ENCODE results near the gene GZF1. TPM values are rescaled to one million over a fixed set of nuclear protein-coding genes. Genes with fewer than 3 reads are reported as not detected.

Gene GZF1
- total and polyA plus RNA-seq, 7 experiments from 2014 or later = 1.4 to 44.0 (median 14.9) TPM

DNA sequence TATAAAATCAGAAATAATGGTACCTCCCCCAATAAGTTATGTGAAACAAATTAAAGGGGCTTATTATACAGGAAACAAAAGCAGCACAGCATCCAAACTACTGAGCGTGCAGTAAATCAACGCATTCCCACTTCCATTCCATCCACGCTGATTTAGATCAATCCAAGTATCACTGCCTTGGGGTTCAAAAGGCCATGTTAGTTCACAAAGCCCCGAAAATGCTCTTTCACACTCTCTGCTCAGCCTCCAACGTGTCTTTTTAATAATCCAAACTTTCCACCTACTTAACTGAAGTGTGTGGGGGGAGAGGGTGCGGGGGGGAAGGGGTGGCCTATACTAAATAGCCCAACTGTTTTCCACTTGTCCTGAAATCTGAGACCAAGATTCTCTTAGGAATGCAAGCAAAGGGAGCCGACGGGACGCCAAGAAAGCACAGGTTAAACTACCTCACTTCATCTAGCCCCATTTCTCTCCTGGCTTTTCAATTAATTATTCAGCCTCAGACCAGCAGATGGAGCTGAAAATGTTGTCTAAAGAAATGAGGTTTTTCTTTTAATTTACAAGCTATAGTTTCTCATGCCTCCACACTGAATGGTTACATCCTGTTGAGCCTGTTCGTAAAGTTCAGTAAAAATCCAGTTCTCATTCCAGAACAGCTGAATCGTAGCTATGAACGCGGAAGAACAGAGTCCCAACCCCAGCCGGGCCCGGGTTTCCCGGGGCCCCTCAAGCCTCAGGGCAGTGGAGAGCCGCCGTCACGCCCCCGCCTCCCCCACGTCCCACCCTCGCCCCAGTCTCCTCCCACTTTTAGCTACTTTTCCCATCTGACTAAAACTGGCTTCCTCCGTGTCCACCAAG is 12.4 kb upstream of the GZF1 start:
- H3K27me3 Mint-ChIP-seq = peaks cover 0 to 2% (median 0%) of the 10 kb centered on the region in 5 donors
- peaks cover 19 to 20% of the 10 kb centered on the region in 2 donors for H3K4me1 ChIP-seq (ENCODE audit: control insufficient read depth in 2 of 2, insufficient read depth in 2 of 2, low read length in 2 of 2)
- ATAC-seq = peak; percentile 63
- no peaks in the 10 kb centered on the region for H3K27me3 ChIP-seq (ENCODE audit: control insufficient read depth in 2 of 2, insufficient read depth in 2 of 2, low read length in 2 of 2)
- H3K36me3 Mint-ChIP-seq = peaks cover 0 to 7% (median 0%) of the 10 kb centered on the region in 5 donors
- intact Hi-C loops (cut with micrococcal nuclease) = loop anchor here (1.0 to 10.0 kb wide), 13 partner anchors 9 to 1845 kb away; partner anchors contain the start of genes GZF1 (in 2 of the 2), NAPB (in 2 of the 2), APMAP (in 1 of the 2) and ENTPD6 (in 1 of the 2)
- H3K4me3 Mint-ChIP-seq = peak overlapping the region; percentile 84 to 100 (median 98)
- ChIA-PET POLR2A (interaction anchor here (0.5 to 3.0 kb wide), 10 partner anchors 10 to 1708 kb away, joined by 3 to 88 read pairs (median 4); partner anchors contain the start of genes GZF1 and NAPB), CTCF (interaction anchor here (1.0 to 3.0 kb wide), 6 partner anchors 9 to 257 kb away, joined by 3 to 22 read pairs (median 6); partner anchors contain the start of genes GZF1 and NAPB)
- peak in 5 of 9 donors; percentile 79 to 86 (median 84) for DNase-seq
- peaks cover 0 to 15% (median 0%) of the 10 kb centered on the region in 3 experiments for H3K36me3 ChIP-seq (ENCODE audit: control insufficient read depth in 2 of 3, insufficient read depth in 3 of 3, low read length in 3 of 3)
- peak overlapping the region; percentile 99 for H3K4me3 ChIP-seq (ENCODE audit: low read length)
- no peaks in the 10 kb centered on the region for H3K9me3 Mint-ChIP-seq
- H3K27ac ChIP-seq (ENCODE audit: low read depth, low read length) = peak overlapping the region; percentile 99
- H3K9me3 ChIP-seq (ENCODE audit: control insufficient read depth in 2 of 3, low read length in 3 of 3) = no peaks in the 10 kb centered on the region
- H3K27ac Mint-ChIP-seq = peak overlapping the region; percentile 98 to 100 (median 100)
- peaks cover 12 to 34% (median 26%) of the 10 kb centered on the region in 7 donors for H3K4me1 Mint-ChIP-seq

GRCh38 chr20:23350196-23350903 is 11.6 kb upstream of the GZF1 start, which contains the start of gene NXT1:
NXT1 (plus strand) TSS chr20:23350791; CDS start chr20:23354042, 3,251 bp downstream.
- peak within 1 kb of the TSS; percentile 84 to 100 (median 98) for H3K4me3 Mint-ChIP-seq
- no peaks in the 10 kb centered on the region for H3K9me3 Mint-ChIP-seq
- ChIA-PET POLR2A (interaction anchor here (0.5 to 3.0 kb wide), 11 partner anchors 9 to 1707 kb away, joined by 3 to 88 read pairs (median 3); partner anchors contain the start of genes GZF1 and NAPB), CTCF (interaction anchor here (1.0 to 3.0 kb wide), 6 partner anchors 8 to 257 kb away, joined by 3 to 22 read pairs (median 6); partner anchors contain the start of genes GZF1 and NAPB)
- Histone ChIP-seq H3K36me3 (ENCODE audit: control insufficient read depth in 2 of 3, insufficient read depth in 3 of 3, low read length in 3 of 3) (peaks cover 0 to 20% (median 0%) of the 10 kb centered on the region in 3 experiments), H3K4me1 (ENCODE audit: control insufficient read depth in 2 of 2, insufficient read depth in 2 of 2, low read length in 2 of 2) (peaks cover 19 to 20% of the 10 kb centered on the region in 2 donors), H3K27ac (ENCODE audit: low read depth, low read length) (peak within 1 kb of the TSS; percentile 99), H3K9me3 (ENCODE audit: control insufficient read depth in 2 of 3, low read length in 3 of 3) (no peaks in the 10 kb centered on the region), H3K27me3 (ENCODE audit: control insufficient read depth in 2 of 2, insufficient read depth in 2 of 2, low read length in 2 of 2) (no peaks in the 10 kb centered on the region), H3K4me3 (ENCODE audit: low read length) (peak within 1 kb of the TSS; percentile 99)
- peaks cover 12 to 36% (median 26%) of the 10 kb centered on the region in 7 donors for H3K4me1 Mint-ChIP-seq
- peak; percentile 92 to 98 (median 95) for DNase-seq
- intact Hi-C loops (cut with micrococcal nuclease) = loop anchor here (1.0 to 10.0 kb wide), 9 partner anchors 8 to 1844 kb away; partner anchors contain the start of genes NAPB (in 2 of the 2), APMAP (in 1 of the 2), ENTPD6 (in 1 of the 2) and GZF1 (in 1 of the 2)
- H3K27ac Mint-ChIP-seq = peak within 1 kb of the TSS; percentile 98 to 100 (median 100)
- peak; percentile 91 for ATAC-seq
- peaks cover 0 to 2% (median 0%) of the 10 kb centered on the region in 5 donors for H3K27me3 Mint-ChIP-seq
- peaks cover 0 to 10% (median 0%) of the 10 kb centered on the region in 5 donors for H3K36me3 Mint-ChIP-seq

GRCh38 chr20:23350904-23351838 is 10.8 kb upstream of the GZF1 start:
- ATAC-seq (peak; percentile 36), DNase-seq (peak; percentile 26 to 76 (median 52))
- H3K27ac ChIP-seq (ENCODE audit: low read depth, low read length) = peak overlapping the region; percentile 99
- H3K4me1 ChIP-seq (ENCODE audit: control insufficient read depth in 2 of 2, insufficient read depth in 2 of 2, low read length in 2 of 2) = peaks cover 19 to 20% of the 10 kb centered on the region in 2 donors
- H3K36me3 Mint-ChIP-seq = peaks cover 0 to 10% (median 0%) of the 10 kb centered on the region in 5 donors
- H3K9me3 ChIP-seq (ENCODE audit: control insufficient read depth in 2 of 3, low read length in 3 of 3) = no peaks in the 10 kb centered on the region
- intact Hi-C loops (cut with micrococcal nuclease) = loop anchor here (1.0 to 10.0 kb wide), 9 partner anchors 7 to 1844 kb away; partner anchors contain the start of genes NAPB (in 2 of the 2), APMAP (in 1 of the 2), ENTPD6 (in 1 of the 2) and GZF1 (in 1 of the 2)
- no peaks in the 10 kb centered on the region for H3K9me3 Mint-ChIP-seq
- H3K27ac Mint-ChIP-seq = peak overlapping the region; percentile 62 to 100 (median 98)
- H3K27me3 ChIP-seq (ENCODE audit: control insufficient read depth in 2 of 2, insufficient read depth in 2 of 2, low read length in 2 of 2) = no peaks in the 10 kb centered on the region
- peaks cover 0 to 2% (median 0%) of the 10 kb centered on the region in 5 donors for H3K27me3 Mint-ChIP-seq
- peaks cover 0 to 20% (median 0%) of the 10 kb centered on the region in 3 experiments for H3K36me3 ChIP-seq (ENCODE audit: control insufficient read depth in 2 of 3, insufficient read depth in 3 of 3, low read length in 3 of 3)
- H3K4me3 Mint-ChIP-seq = peak overlapping the region; percentile 84 to 100 (median 98)
- ChIA-PET POLR2A (interaction anchor here (0.6 to 3.0 kb wide), 6 partner anchors 8 to 1706 kb away, joined by 3 to 88 read pairs (median 9); partner anchors contain the start of genes GZF1 and NAPB), CTCF (interaction anchor here (1.3 to 3.0 kb wide), 3 partner anchors 7 to 70 kb away, joined by 4 to 22 read pairs (median 12); partner anchors contain the start of gene NAPB)
- peaks cover 12 to 38% (median 29%) of the 10 kb centered on the region in 7 donors for H3K4me1 Mint-ChIP-seq
- peak overlapping the region; percentile 99 for H3K4me3 ChIP-seq (ENCODE audit: low read length)

DNA sequence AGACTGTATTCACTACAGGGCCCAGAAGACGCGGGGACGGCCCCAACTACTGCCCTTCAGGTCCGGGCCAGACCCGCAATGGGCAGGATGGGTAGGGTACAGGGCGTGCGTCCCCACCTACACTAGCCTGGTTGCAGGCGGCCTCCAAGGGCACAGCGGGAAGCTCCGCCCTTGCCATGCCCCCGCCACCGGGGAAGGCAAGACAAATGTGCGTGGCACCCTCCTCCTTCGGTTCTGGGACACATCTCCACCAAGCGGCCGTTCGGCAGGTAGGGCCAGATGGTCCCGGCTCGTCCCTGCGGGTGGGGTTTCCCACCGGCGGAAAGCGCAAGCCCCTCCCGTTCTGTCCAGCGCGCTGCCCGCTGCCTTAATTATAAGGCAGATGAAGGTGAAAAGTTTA is 5.8 kb upstream of the GZF1 start:
- CTCF ChIA-PET = no interaction called here
- POLR2A ChIA-PET = interaction anchor here (1.3 kb wide), 1 partner anchor 66 kb away, joined by 4 read pairs; the partner anchor contains the start of gene NAPB

More for the DNA sequence above, 5.8 kb upstream of the GZF1 start:
- H3K4me1 ChIP-seq (ENCODE audit: control insufficient read depth in 2 of 2, insufficient read depth in 2 of 2, low read length in 2 of 2) = peaks cover 25 to 28% of the 10 kb centered on the region in 2 donors
- DNase-seq (no peak), ATAC-seq (no peak)
- Mint-ChIP-seq H3K27ac (peak overlapping the region in 3 of 9 donors; percentile 51 to 98 (median 75)), H3K36me3 (peaks cover 0 to 10% (median 0%) of the 10 kb centered on the region in 5 donors), H3K9me3 (peaks cover 0 to 4% (median 0%) of the 10 kb centered on the region in 11 donors), H3K27me3 (peaks cover 0 to 2% (median 0%) of the 10 kb centered on the region in 5 donors), H3K4me1 (peaks cover 24 to 47% (median 40%) of the 10 kb centered on the region in 7 donors), H3K4me3 (peak overlapping the region in 3 of 10 donors; percentile 2 to 94 (median 35))
- H3K27ac ChIP-seq (ENCODE audit: low read depth, low read length) = no peak overlapping the region
- no peak overlapping the region for H3K4me3 ChIP-seq (ENCODE audit: low read length)
- no peaks in the 10 kb centered on the region for H3K27me3 ChIP-seq (ENCODE audit: control insufficient read depth in 2 of 2, insufficient read depth in 2 of 2, low read length in 2 of 2)
- H3K36me3 ChIP-seq (ENCODE audit: control insufficient read depth in 2 of 3, insufficient read depth in 3 of 3, low read length in 3 of 3) = peaks cover 0 to 10% (median 0%) of the 10 kb centered on the region in 3 experiments
- intact Hi-C loops (cut with micrococcal nuclease) = loop anchor here (10.0 kb wide), 1 partner anchor 669 kb away; no protein-coding TSS in a partner anchor
- no peaks in the 10 kb centered on the region for H3K9me3 ChIP-seq (ENCODE audit: control insufficient read depth in 2 of 3, low read length in 3 of 3)
